GM18499 (cell line): ENCODE data around the gene CHST6.
"Not testable (repeated sequence)": the region's sequence is repeated elsewhere in the genome, so short reads cannot be mapped to it uniquely, and the experiment has no call there.

Source experiments
- ATAC-seq: cut with Tn5 transposase; IDR thresholded peaks from one replicate; pipeline ENCODE4 v1.9.1; 2021; ENCODE audit warnings: moderate number of reproducible peaks; ENCODE audit not compliant: insufficient read depth, unreplicated experiment

CHST6 gene

GRCh38 chr16:75495076-75495674, at the start of gene CHST6:
CHST6 (minus strand) TSS chr16:75495441; CDS start chr16:75479828, 15,613 bp downstream.
- ATAC-seq = no peak

DNA sequence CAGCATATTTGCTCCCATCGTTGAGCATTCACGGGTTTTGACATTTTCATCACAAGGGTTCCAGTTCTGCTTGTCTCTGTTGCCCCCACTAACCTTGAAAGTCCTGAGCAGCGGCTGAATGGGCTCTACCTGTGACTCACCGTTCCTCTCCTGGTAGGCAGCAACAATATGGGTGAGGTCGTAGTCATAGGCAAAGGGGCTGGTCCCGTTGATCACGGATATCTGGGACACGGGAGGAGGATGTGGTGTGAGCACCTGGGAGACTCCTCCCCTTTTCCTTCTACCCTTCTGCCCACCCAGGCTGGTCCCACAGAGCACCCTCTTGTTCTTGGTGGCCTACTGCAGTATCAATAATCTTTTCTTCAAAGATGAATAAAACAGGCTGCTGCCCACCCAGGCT, 47.2 kb upstream of the CHST6 start:
- not testable (repeated sequence) for ATAC-seq

DNA sequence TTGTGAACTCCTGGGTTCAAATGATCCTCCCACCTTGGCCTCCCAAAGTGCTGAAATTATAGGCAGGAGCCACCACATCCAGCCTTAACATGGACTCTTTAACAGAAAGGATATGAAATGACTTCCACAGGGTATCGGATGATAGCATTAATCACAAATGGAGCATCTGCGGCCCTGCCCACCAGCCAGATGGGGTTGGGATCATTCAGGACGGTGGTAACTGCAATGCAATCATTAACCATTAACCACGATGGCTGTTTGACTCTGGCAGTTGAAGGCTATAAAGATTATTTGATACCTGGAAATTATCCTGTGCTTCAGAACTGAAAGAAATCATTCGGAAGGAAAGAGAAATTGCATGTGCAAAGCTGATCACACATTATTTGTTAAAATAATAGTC, 46.0 kb upstream of the CHST6 start:
- ATAC-seq = no peak

DNA sequence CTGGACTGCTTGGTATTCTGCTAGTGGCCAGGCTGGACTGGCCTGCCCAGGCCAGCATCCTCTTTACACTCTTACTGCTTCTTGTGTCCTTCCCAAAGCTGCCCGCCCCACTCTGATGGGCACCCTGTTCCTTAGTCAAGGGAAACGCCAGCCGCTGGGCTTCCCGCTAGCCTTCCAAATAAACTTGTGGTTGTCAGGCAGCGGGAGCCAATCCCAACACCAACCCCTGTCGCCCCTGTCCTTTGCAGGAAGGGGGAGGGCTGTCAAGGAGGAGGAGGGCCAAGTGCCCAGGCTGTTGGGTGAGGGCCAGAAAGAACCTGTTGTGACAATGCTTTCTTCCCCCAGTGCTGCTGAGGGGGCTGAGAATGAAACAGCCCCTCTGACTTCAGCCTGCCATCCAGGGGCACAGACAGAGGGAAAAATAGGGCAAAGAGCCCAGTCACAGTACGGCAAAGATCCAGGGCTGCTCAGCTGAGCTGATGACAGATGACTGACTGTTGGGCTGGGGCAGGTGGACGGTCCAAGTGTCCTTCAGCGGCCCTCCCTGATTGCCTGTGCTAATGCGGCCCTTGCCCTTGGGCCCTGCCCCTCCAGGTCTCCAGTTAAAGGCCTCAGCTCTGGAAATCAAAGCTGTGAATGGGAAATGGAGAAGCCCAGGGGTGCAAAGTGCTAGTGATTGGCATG, 43.8 kb upstream of the CHST6 start:
- ATAC-seq = not testable (repeated sequence)

DNA sequence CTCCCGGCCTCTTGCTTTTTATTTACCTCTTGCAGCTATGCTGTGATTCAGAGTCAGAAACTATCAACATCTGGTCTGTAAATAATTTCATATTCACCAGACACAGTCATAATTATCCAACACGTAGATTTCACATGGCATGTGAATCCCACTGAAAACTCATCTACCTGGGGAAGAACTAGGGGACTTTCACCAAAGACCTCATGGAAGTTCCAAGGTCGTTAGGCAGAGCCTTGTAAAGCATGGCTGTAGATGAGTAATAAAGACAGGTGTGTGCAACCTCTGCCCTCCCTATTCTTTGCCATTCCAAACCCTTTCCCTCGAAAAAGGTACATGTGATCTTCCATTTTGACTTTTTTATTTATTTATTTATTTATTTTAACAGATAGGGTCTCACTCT, 42.5 kb upstream of the CHST6 start:
- ATAC-seq = no peak

GRCh38 chr16:75535901-75536300, 40.7 kb upstream of the CHST6 start, which contains the start of gene CHST5:
CHST5 (minus strand) TSS chr16:75536108; CDS start chr16:75530384, 5,724 bp downstream.
- no peak for ATAC-seq

DNA sequence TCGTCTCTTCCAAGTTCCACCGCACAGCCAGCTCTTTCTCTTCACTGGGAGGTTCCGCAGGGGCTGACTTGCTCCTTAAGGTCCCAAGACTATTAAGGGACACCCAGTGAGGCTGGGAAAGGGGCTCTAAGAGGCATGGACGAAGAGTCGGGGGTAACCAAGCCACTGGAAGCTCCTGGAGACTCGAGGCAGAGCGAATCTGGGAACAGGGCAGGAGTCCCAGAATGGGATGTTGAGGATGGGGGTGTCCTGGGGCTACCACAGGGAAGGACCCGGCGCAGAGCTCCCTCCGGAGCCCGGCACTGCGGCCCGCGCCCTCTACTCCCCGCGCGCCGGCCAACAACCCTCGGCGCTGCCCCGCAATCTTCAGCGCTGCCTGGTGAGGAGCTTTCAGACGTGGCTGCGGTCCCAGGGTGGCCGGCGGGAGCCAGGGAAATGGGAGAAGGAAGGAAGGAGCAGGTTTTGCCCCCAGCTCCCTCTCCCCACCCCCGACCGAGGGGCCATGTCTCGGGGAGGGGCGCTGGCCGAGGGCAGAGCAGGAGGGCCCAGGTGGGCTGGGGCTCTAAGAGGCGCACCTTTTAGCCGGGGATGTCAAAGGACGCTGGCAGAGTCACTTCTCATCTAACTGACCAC, 40.1 kb upstream of the CHST6 start:
- ATAC-seq = no peak

DNA sequence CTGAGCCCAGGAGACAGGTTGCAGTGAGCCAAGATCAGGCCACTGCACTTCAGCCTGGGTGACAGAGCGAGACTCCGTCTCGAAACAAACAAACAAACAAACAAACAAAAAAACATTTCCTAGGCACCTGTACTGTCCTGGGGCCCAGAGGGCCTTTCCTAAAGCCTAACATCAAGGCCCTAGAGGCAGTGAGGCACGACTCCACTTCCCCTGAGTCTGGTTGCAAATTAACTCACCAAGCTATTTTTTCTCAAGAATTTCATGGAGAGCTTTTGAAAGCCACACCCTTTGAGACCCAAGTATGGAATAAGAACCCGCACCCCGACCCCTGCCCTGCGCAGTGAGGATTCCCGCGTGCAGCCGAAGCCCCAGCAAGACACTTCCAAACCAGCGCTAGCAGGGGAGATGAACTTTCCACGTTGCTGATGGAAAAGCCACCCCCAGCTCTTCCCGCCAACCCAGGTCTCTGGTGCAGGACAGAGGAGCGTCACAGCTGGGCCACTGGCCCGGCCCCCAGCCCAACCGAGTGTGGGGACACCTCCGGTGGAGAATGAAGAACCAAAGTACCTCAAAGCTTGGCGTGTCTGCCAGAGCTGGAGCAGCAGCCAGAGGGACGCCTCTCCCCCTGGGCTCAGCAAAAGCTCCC, 39.4 kb upstream of the CHST6 start:
- ATAC-seq = no peak

DNA sequence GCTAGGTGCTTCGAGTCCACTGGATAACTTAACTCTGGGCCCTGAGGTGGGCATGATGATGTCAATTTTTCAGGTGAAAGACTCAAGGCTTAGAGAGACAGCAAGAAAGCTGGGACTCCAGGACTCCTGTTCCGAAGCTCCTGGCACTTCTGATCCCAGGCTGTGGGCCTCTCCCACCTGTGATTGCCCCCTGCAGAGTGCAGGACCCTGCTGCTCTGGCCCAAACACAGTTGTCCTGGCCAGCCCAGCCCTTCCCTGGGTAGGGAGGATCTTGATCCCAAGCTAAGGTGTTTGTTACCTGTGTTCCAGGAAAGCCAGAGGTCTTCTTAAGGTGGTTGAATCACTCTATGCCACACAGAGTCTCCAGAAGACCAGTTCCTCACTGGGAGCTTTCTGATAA, 37.5 kb upstream of the CHST6 start:
- ATAC-seq = no peak

DNA sequence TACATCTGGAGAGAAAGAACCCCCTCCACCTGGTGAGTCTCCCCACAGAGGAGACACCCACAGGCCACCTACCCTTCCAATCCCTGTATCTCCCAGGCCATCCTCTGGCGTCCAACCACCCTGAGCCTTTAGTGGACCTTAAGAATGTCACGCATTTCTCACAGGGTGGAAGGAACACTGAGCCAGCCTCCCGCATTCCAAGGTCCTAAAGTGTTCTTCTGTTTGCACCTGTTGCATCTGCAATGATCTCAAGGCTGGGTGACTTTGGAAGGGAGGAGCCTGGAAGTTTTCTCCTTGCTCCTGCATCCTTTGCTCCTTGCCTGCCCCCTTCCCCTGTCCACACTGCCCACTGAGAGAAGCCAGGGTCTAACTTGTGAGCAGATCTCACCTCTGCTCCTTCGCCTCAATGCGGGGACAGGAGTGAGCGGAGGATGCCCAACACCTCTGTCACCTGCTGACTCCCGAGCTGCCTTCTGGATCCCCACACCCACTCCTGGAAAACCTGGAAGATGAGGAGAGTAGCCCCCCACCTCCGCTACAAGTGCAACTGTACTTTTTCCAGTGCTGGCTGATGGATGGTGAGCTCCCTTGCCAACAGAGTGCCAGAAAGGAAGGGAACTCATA, 37.0 kb upstream of the CHST6 start:
- ATAC-seq = no peak

- ATAC-seq = no peak
These were observed 34.7 kb upstream of the CHST6 start for GRCh38 chr16:75529959-75530358.

DNA sequence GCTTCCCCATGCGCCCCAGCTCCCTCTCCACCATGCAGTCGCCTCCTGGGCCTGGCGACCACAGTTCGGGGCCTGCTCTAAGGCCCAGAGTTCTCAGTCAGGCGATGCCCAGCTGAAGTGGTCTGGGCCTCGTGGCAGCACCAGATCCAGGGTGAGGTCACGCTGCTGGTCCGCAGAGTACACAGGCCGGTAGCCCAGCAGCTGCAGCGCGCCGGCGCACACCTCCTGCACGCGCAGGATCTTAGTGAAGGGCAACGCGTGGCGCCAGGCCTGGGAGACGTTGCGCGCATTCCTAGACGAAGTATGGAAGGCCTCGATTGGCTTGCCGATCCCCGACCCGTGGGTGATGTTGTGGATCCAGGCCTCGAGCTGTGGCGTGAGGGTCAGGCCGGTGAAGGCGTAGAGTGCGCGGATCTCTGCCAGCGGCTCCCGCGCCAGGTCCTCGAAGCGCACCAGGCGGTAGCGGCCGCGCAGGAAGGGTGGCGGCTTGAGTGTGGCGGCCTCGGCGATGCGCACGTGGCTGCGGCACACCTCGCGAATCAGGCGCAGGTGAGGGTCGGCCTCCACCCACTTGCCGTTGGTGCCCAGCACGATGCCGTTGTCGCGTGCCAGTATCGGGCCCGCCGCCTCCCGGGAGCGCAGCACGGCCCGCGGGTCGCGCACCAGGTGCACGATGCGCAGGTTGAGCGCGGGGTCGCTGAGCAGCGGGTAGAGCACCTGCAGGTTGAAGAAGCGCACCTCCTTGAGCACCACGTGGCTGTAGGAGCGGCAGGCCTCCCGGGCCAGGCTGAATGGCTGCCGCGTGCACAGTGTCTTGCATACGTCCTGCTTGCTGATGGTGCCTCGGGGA, 34.0 kb upstream of the CHST6 start:
- ATAC-seq = no peak

GRCh38 chr16:75527825-75528299, 32.6 kb upstream of the CHST6 start:
- no peak for ATAC-seq

DNA sequence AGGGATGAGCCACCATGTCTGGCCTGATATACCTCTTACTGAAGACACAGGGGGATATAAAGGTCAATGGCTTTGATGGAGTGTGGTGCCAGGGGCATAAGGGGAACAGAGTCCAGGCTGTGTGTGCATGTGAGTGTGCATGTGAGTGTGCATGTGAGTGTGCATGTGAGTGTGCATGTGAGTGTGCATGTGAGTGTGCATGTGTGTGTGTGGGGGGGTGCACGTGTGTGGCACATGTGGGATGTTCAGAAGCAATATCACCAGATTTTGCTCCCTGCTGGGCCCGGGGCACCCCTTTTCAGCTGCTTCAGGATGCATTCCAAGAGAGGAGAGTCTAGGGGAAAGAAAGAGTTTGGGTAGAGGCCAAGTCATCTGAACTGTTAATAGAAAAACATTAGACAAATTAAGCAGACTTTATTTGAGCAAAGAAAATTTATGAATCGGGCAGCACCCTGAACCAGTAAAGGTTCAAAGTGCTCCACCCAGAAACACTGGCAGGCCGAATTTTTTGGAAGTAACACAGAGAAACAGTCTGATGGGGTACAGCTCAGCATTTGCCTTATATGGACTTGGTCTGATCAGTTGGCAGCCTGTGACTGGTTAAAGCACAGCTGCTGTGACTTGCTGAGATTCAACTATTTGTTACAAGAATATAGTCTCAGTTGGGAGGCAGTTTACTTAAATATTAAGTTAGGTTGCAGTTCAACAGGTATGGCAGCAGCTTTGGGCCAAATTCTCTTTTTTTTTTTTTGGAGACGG, 31.0 kb upstream of the CHST6 start:
- no peak for ATAC-seq

DNA sequence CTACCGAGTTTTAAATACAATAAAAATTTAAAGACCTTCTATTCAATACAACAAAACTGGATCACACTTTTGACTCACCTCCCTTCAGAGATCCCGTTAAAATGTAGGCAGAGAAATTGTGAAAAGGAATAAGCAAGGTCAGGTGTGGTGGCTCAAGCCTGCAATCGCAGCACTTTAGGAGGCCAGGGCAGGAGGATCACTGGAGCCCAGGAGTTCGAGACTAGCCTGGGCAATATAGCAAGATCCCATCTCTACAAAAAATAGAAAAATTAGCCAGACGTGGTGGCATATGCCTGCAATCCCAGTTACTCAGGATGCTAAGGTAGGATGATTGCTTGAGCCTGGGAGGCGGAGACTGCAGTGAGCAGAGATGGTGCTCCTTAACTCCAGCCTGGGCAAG, 23.9 kb upstream of the CHST6 start:
- no peak for ATAC-seq

- ATAC-seq = not testable (repeated sequence)
These were observed 21.1 kb upstream of the CHST6 start for GRCh38 chr16:75516189-75516966.

GRCh38 chr16:75514296-75514695, 19.1 kb upstream of the CHST6 start:
- no peak for ATAC-seq

DNA sequence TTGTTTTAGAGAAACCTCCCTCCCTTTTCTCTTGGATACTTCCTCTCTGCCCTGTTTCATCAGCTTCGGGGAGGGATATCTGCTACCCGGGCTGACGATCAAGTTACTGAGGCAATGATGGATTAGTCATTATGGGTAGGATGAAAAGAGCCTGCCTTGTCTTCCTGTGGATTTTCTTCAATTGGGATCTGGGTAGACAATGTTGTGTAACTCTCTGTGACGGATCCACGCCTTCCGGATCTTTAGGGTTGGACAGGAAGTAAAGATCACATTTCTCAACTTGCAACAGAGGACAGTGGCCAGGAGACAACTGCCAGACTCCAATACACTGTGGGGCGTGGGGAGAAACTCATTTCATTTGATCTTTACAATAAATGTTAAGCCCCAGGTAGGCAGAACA, 11.3 kb upstream of the CHST6 start:
- ATAC-seq = no peak
